Natural killer cell (primary cell): ENCODE results near the gene PRXL2A. TPM values are rescaled to one million over a fixed set of nuclear protein-coding genes. Genes with fewer than 3 reads are reported as not detected.
"Not testable (repeated sequence)": the region's sequence is repeated elsewhere in the genome, so short reads cannot be mapped to it uniquely, and the experiment has no call there.

Experiments
- ATAC-seq, 3 donors: fragments of 150-1000 bp in 2 of 3; fragments of 200-7000 bp in 1 of 3; cut with Tn5 transposase; 1 replicate in 1 of 3; 2 replicates in 2 of 3; pipeline ENCODE4 v1.10.0; 2021; ENCODE audit warnings: mild to moderate bottlenecking in 2 of 3, moderate library complexity in 2 of 3
- DNase-seq, 2 donors: peaks; one replicate each; pipeline versions ENCODE4 v3.0.0 to v3.0.0-alpha.2; 2013 to 2021; ENCODE audit warnings: mixed read lengths in 1 of 2
- H3K27ac ChIP-seq: one replicate; pipeline ENCODE4 v1.5.1; 2013; ENCODE audit warnings: mild to moderate bottlenecking, low read length
- H3K27me3 ChIP-seq: one replicate; pipeline ENCODE4 v1.6.1; 2013; ENCODE audit warnings: low read length; ENCODE audit not compliant: control insufficient read depth, insufficient read depth
- H3K36me3 ChIP-seq: one replicate; pipeline ENCODE4 v1.6.1; 2013; ENCODE audit warnings: low read length; ENCODE audit not compliant: control insufficient read depth, insufficient read depth
- H3K4me1 ChIP-seq: one replicate; pipeline ENCODE4 v1.6.1; 2013; ENCODE audit warnings: low read length; ENCODE audit not compliant: control insufficient read depth, insufficient read depth
- H3K4me3 ChIP-seq: one replicate; pipeline ENCODE4 v1.5.1; 2013; ENCODE audit warnings: low read length
- H3K9me3 ChIP-seq: one replicate; pipeline ENCODE4 v1.6.1; 2013; ENCODE audit warnings: low read length; ENCODE audit not compliant: control insufficient read depth, insufficient read depth
- H3K27ac Mint-ChIP-seq, 2 donors: one replicate each; pipeline ENCODE4 v1.8.0; 2022; ENCODE audit warnings: mild to moderate bottlenecking in 2 of 2, mixed read lengths in 2 of 2, moderate library complexity in 1 of 2
- H3K27me3 Mint-ChIP-seq, 2 donors: one replicate each; pipeline ENCODE4 v1.8.0; 2022; ENCODE audit warnings: low read depth in 2 of 2, mixed read lengths in 2 of 2
- H3K36me3 Mint-ChIP-seq: one replicate; pipeline ENCODE4 v1.8.0; 2022; ENCODE audit warnings: mixed read lengths
- H3K4me1 Mint-ChIP-seq, 2 donors: one replicate each; pipeline ENCODE4 v1.8.0; 2022; ENCODE audit warnings: mixed read lengths in 2 of 2
- H3K4me3 Mint-ChIP-seq: one replicate; pipeline ENCODE4 v1.8.0; 2022; ENCODE audit warnings: mild to moderate bottlenecking, moderate library complexity, mixed read lengths
- H3K9me3 Mint-ChIP-seq, 2 donors: one replicate each; pipeline ENCODE4 v1.8.0; 2022; ENCODE audit warnings: mixed read lengths in 2 of 2
- WGBS: methylation state at CpG from one replicate; pipeline ENCODE4 v1.1.7; 2013; ENCODE audit warnings: missing lambda C conversion rate; ENCODE audit not compliant: insufficient coverage; 5-methylcytosine and 5-hydroxymethylcytosine counted together
- intact Hi-C: fragments of 100-400 bp; cut with micrococcal nuclease; formaldehyde crosslinking; loops from one replicate; pipeline ENCODE4 v1.14.2; 2022
- total RNA-seq, 4 donors: library from RNA; stranded (reverse); fragments of 120-200 nt in 1 of 4; gene quantifications; one replicate each; pipeline versions ENCODE4 v1.2.3 to v1.2.4, GENCODE V29; 2013 to 2022
- TF ChIP-seq, protein P1 (sequence below): fragments of 200-600 bp; IDR thresholded peaks from one replicate; pipeline ENCODE4 v1.8.0; 2022; ENCODE audit warnings: antibody characterized with exemption

Gene PRXL2A, protein sequence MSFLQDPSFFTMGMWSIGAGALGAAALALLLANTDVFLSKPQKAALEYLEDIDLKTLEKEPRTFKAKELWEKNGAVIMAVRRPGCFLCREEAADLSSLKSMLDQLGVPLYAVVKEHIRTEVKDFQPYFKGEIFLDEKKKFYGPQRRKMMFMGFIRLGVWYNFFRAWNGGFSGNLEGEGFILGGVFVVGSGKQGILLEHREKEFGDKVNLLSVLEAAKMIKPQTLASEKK
- total RNA-seq, result 1 to 10 TPM; 1.3 to 1.8 (median 1.4) TPM
- total RNA-seq (2013), result 3.6 TPM

DNA sequence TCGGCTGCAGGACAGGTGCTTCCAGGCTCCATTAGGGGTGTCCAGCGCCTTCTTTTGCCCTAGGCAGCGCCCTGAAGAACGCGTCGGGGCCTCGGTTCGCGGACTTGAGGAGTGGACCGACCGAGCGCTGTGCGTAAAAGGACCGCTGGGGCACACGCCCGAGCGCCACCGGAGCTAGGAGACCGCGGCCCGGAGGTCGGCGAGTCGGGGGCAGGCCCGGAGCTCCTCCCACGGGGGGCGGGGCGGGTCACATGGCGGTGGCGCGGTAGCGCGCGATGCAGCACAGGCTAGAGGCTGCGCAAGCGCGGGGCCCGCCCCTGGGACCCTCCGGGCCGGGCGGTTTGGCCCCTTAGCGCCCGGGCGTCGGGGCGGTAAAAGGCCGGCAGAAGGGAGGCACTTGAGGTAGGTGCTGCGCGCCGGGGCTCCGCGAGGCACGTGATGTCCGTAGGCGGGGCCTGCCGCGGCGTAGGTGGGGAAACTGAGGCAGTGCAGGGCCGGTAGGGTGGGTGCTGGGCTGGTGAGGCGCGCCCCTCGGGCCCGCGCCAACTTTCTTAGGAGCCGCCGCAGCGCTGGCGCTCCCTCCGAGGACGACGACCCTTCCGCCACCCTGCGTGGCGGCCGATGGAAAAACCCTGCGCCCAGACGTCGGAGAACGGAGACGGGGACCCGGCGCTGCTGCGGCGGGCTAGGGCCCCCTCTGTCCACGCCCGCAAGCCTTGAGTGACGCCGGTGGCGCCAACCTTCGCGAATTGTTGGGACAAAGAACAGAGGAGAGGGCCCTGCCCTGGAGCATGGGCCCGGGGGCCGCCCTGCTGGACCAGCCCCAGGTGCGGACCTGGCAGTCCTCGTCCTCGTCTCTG lies at the start of gene PRXL2A:
TSS of gene PRXL2A (plus strand) at position 310 of the 860 bp plus-strand sequence. CDS start 11,917 bp downstream, outside the sequence.
- intact Hi-C loops, result no loop called here
- no peaks in the 10 kb centered on the region for H3K9me3 Mint-ChIP-seq
- H3K27ac Mint-ChIP-seq, result peak within 1 kb of the TSS in 1 of 2 donors; percentile 30
- ATAC-seq (peak; percentile 92 to 96 (median 95)), DNase-seq (peak; percentile 72 to 81)
- no peaks in the 10 kb centered on the region for H3K36me3 Mint-ChIP-seq
- peaks cover 4 to 6% of the 10 kb centered on the region in 2 donors for H3K27me3 Mint-ChIP-seq
- H3K27ac ChIP-seq, result no peak within 1 kb of the TSS
- TF ChIP-seq, protein P1, sequence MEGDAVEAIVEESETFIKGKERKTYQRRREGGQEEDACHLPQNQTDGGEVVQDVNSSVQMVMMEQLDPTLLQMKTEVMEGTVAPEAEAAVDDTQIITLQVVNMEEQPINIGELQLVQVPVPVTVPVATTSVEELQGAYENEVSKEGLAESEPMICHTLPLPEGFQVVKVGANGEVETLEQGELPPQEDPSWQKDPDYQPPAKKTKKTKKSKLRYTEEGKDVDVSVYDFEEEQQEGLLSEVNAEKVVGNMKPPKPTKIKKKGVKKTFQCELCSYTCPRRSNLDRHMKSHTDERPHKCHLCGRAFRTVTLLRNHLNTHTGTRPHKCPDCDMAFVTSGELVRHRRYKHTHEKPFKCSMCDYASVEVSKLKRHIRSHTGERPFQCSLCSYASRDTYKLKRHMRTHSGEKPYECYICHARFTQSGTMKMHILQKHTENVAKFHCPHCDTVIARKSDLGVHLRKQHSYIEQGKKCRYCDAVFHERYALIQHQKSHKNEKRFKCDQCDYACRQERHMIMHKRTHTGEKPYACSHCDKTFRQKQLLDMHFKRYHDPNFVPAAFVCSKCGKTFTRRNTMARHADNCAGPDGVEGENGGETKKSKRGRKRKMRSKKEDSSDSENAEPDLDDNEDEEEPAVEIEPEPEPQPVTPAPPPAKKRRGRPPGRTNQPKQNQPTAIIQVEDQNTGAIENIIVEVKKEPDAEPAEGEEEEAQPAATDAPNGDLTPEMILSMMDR, result no peak
- H3K27me3 ChIP-seq, result no peaks in the 10 kb centered on the region
- H3K4me1 ChIP-seq, result peaks cover 15% of the 10 kb centered on the region
- H3K4me3 ChIP-seq, result peak within 1 kb of the TSS; percentile 56
- no peaks in the 10 kb centered on the region for H3K9me3 ChIP-seq
- peaks cover 14 to 15% of the 10 kb centered on the region in 2 donors for H3K4me1 Mint-ChIP-seq
- no peaks in the 10 kb centered on the region for H3K36me3 ChIP-seq
- under 1% methylated on average over 96 of the region's 96 CpGs for WGBS
- H3K4me3 Mint-ChIP-seq, result peak within 1 kb of the TSS; percentile 96

DNA sequence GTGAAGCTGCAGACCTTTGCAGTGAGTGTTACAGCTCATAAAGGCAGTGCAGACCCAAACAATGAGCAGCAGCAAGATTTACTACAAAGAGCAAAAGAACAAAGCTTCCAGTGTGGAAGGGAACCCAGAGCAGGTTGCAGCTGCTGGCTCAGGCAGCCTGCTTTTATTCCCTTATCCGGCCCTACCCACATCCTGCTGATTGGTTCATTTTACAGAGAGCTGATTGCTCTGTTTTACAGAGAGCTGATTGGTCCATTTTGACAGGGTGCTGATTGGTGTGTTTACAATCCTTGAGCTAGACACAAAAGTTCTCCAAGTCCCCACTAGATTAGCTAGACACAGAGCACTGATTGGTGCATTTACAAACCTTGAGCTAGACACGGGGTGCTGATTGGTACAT lies 49.4 kb upstream of the PRXL2A start:
- H3K27ac Mint-ChIP-seq, H3K9me3 ChIP-seq, ATAC-seq, intact Hi-C loops, H3K4me3 ChIP-seq, H3K4me3 Mint-ChIP-seq, DNase-seq, H3K27me3 ChIP-seq, H3K36me3 Mint-ChIP-seq, H3K36me3 ChIP-seq, H3K27ac ChIP-seq, H3K4me1 ChIP-seq, H3K9me3 Mint-ChIP-seq: not testable (repeated sequence)
- Mint-ChIP-seq H3K27me3 (peaks cover 36 to 37% of the 10 kb centered on the region in 2 donors), H3K4me1 (peaks cover 0 to 12% of the 10 kb centered on the region in 2 donors)
- WGBS, result no CpG with 5 or more reads among the region's 2 CpGs

DNA sequence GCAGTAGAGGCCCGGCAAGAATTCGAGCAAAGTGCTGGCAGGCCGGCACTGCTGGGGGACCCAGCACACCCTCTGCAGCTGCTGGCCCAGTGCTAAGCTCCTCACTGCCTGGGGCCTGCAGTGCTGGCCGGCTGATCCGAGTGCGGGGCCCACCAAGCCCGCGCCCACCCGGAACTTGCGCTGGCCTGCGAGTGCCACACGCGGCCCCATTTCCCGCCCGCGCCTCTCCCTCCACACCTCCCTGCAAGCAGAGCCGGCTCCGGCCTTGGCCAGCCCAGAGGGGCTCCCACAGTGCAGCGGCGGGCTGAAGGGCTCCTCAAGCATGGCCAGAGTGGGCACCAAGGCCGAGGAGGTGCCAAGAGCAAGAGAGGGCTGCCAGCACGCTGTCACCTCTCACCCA lies 48.7 kb upstream of the PRXL2A start:
- H3K27ac Mint-ChIP-seq, result no peak overlapping the region

More for the DNA sequence above, 48.7 kb upstream of the PRXL2A start:
- Mint-ChIP-seq H3K27me3 (peaks cover 33 to 35% of the 10 kb centered on the region in 2 donors), H3K4me3 (no peak overlapping the region), H3K9me3 (no peaks in the 10 kb centered on the region), H3K36me3 (no peaks in the 10 kb centered on the region), H3K4me1 (peaks cover 0 to 12% of the 10 kb centered on the region in 2 donors)
- intact Hi-C loops, result no loop called here
- ATAC-seq, result no peak
- Histone ChIP-seq H3K36me3 (no peaks in the 10 kb centered on the region), H3K4me1 (peaks cover 6% of the 10 kb centered on the region), H3K4me3 (no peak overlapping the region), H3K9me3 (no peaks in the 10 kb centered on the region), H3K27me3 (peaks cover 10% of the 10 kb centered on the region), H3K27ac (no peak overlapping the region)
- 95% methylated on average over 22 of the region's 22 CpGs for WGBS
- TF ChIP-seq, protein P1, result no peak
- DNase-seq, result no peak
